K562 (cell line): ENCODE results near the gene RERE. TPM values are rescaled to one million over a fixed set of nuclear protein-coding genes. Genes with fewer than 3 reads are reported as not detected.
A peak's percentile ranks its signal among the peaks of the same experiment; 100 is the strongest.

Source experiments
- ATF1 ChIP-seq, 2 experiments: fragments of 450-650 bp in 1 of 2; IDR thresholded peaks; 2 replicates each; pipeline ENCODE4 v1.6.1; 2016; ENCODE audit warnings: missing compliant biosample characterization in 1 of 2, missing genetic modification characterization in 1 of 2
- CHCHD3 ChIP-seq: fragments of 250-450 bp; sonication (Bioruptor Pico); IDR thresholded peaks from 2 replicates; pipeline ENCODE4 v2.1.2; 2022; ENCODE audit warnings: mild to moderate bottlenecking
- COPS2 ChIP-seq: fragments of 450-650 bp; conservative IDR thresholded peaks from 2 replicates; pipeline ENCODE4 v1.6.1; 2016; ENCODE audit warnings: mild to moderate bottlenecking, moderate library complexity
- CREM ChIP-seq: IDR thresholded peaks from 2 replicates; pipeline ENCODE4 v1.6.1; 2014; ENCODE audit warnings: antibody characterized with exemption, low read depth
- EP300 ChIP-seq: IDR thresholded peaks from 2 replicates; pipeline ENCODE4 v1.6.1; 2012; ENCODE audit warnings: low read length, improper control_type of control experiment
- JUNB ChIP-seq: fragments of 450-650 bp; formaldehyde crosslinking; conservative IDR thresholded peaks from 2 replicates; pipeline ENCODE4 v1.4.0; 2020; ENCODE audit warnings: mild to moderate bottlenecking
- MAFF ChIP-seq: IDR thresholded peaks from 2 replicates; pipeline ENCODE4 v1.6.1; 2012; ENCODE audit warnings: low read length, improper control_type of control experiment
- NRF1 ChIP-seq, 2 experiments: fragments of 450-650 bp; IDR thresholded peaks in 1 of 2; conservative IDR thresholded peaks in 1 of 2; 2 replicates each; pipeline ENCODE4 v1.6.1; 2014; ENCODE audit warnings: mild to moderate bottlenecking in 2 of 2
- SMARCE1 ChIP-seq: fragments of 450-650 bp; IDR thresholded peaks from 2 replicates; pipeline ENCODE4 v1.7.1; 2016; ENCODE audit warnings: mild to moderate bottlenecking
- TEAD2 ChIP-seq: fragments of 450-650 bp; IDR thresholded peaks from 2 replicates; pipeline ENCODE4 v1.6.1; 2016; ENCODE audit warnings: missing genetic modification characterization, control low read depth, missing compliant biosample characterization
- ZNF778 ChIP-seq: fragments of 450-650 bp; formaldehyde crosslinking; IDR thresholded peaks from 2 replicates; pipeline ENCODE4 v1.4.0; 2020; ENCODE audit warnings: mild to moderate bottlenecking, moderate library complexity
- ZNF785 ChIP-seq: fragments of 250-450 bp; sonication (Bioruptor Pico); IDR thresholded peaks from 2 replicates; pipeline ENCODE4 v1.4.0; 2020; ENCODE audit warnings: mild to moderate bottlenecking
- polyA plus RNA-seq, 8 experiments: library from polyadenylated mRNA; depleted of rRNA in 4 of 8; stranded (reverse) in 5 of 8; unstranded in 3 of 8; fragments of >200 nt; fragmentation: Nextera tagmentation in 2 of 8; fragmentation: Illumina TruSeq in 1 of 8; extraction: Ambion mirVana in 2 of 8; extraction: Trizol in 1 of 8; gene quantifications; 2 replicates each; pipeline versions ENCODE4 v1.2.1 to v1.2.3, GENCODE V29; 2011 to 2014; ENCODE audit warnings: inconsistent platforms in 1 of 8, missing spikeins in 1 of 8
- total RNA-seq, 7 experiments: library from RNA; depleted of rRNA in 6 of 7; stranded (reverse); fragments of >200 nt in 6 of 7; fragmentation: Illumina TruSeq in 2 of 7; extraction: Trizol in 2 of 7; gene quantifications; 2 replicates each; pipeline versions ENCODE4 v1.2.1 to v1.2.3, GENCODE V29; 2011 to 2021; ENCODE audit warnings: low replicate concordance in 1 of 7
- TF ChIP-seq, protein P1 (sequence below): fragments of 200-400 bp; formaldehyde crosslinking; IDR thresholded peaks from 2 replicates; pipeline ENCODE4 v1.6.1; 2017; ENCODE audit warnings: mild to moderate bottlenecking, low read depth, low read length, moderate library complexity
- TF ChIP-seq, protein P2 (sequence below): sonication (generic); formaldehyde crosslinking; IDR thresholded peaks from 2 replicates; pipeline ENCODE4 v1.8.0; 2023; ENCODE audit warnings: mild to moderate bottlenecking, missing genetic modification reagents
- TF ChIP-seq, protein P3 (sequence below): sonication (generic); formaldehyde crosslinking; IDR thresholded peaks from 2 replicates; pipeline ENCODE4 v1.8.0; 2022; ENCODE audit warnings: missing genetic modification reagents, mild to moderate bottlenecking, moderate library complexity, borderline replicate concordance

The RERE gene
- total and polyA plus RNA-seq, 9 of the 15 experiments (the other 6 are each of a cell fraction or from before 2014, with no cell fraction given) = 3.0 to 51.5 (median 13.4) TPM

DNA sequence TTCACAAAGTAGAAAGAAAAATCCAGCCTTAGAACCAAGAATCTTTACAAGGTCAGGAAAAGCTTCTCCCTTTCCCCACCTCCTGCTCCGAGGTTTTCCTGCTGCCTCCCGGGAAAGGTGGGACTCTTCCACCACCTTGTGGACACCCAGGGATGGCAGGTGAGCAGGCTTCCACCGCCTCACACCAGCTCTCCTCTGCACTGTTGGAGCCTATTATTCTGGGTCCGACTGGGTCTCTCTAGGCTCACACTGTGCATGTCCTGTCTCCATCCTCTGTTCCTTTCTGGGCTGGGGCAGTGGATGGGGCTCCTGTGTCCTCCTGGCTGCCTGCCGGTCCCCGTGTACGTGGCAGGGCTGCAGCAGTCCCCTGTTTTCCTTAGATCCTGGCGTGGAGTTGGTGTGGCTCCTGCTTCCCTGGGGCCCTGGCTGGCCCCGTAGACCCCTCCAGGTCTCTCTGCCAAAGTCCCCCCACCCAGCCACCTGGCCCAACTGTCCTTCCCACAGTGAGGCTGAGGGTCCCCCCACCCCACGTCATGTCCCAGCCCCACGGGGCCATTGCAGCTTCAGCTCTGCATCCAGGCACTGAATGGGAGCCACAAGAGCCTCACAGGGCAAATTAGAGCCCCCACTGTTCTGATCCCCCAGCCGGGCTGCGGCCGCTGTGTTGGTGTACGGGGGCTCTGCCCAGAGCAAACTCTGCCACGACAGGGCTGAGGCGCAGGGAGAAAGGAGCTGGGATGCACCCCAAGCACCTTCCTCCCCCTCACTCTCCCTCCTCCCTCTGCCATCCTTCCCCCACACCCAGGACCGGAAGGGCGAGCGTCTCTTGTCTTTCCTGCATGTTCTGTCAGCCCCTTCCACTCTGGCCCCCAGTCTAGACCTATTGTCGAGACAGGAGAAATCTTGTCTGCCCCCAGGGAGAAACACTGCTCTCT, 502.8 kb downstream of the RERE start (continued):
- TF ChIP-seq EP300 (peak; percentile 27; the same call in 1 of the 2 replicates), CHCHD3 (CRISPR knock-in tag) (no peak), JUNB (CRISPR knock-in tag) (no peak), COPS2 (no peak), CREM (no peak), NRF1 (conservative IDR thresholded peaks at IDR 0.05 in 1 of 2, IDR thresholded peaks at IDR 0.05 in 1 of 2) (no peak), ATF1 (CRISPR knock-in tag; IDR thresholded peaks at IDR 0.05) (no peak), ATF1 (tag; IDR thresholded peaks at IDR 0.05) (no peak), ZNF778 (no peak), ZNF785 (no peak), SMARCE1 (no peak), TEAD2 (no peak), MAFF (no peak)
- TF ChIP-seq, protein P1, sequence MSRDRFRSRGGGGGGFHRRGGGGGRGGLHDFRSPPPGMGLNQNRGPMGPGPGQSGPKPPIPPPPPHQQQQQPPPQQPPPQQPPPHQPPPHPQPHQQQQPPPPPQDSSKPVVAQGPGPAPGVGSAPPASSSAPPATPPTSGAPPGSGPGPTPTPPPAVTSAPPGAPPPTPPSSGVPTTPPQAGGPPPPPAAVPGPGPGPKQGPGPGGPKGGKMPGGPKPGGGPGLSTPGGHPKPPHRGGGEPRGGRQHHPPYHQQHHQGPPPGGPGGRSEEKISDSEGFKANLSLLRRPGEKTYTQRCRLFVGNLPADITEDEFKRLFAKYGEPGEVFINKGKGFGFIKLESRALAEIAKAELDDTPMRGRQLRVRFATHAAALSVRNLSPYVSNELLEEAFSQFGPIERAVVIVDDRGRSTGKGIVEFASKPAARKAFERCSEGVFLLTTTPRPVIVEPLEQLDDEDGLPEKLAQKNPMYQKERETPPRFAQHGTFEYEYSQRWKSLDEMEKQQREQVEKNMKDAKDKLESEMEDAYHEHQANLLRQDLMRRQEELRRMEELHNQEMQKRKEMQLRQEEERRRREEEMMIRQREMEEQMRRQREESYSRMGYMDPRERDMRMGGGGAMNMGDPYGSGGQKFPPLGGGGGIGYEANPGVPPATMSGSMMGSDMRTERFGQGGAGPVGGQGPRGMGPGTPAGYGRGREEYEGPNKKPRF = no peak
- TF ChIP-seq, protein P2, sequence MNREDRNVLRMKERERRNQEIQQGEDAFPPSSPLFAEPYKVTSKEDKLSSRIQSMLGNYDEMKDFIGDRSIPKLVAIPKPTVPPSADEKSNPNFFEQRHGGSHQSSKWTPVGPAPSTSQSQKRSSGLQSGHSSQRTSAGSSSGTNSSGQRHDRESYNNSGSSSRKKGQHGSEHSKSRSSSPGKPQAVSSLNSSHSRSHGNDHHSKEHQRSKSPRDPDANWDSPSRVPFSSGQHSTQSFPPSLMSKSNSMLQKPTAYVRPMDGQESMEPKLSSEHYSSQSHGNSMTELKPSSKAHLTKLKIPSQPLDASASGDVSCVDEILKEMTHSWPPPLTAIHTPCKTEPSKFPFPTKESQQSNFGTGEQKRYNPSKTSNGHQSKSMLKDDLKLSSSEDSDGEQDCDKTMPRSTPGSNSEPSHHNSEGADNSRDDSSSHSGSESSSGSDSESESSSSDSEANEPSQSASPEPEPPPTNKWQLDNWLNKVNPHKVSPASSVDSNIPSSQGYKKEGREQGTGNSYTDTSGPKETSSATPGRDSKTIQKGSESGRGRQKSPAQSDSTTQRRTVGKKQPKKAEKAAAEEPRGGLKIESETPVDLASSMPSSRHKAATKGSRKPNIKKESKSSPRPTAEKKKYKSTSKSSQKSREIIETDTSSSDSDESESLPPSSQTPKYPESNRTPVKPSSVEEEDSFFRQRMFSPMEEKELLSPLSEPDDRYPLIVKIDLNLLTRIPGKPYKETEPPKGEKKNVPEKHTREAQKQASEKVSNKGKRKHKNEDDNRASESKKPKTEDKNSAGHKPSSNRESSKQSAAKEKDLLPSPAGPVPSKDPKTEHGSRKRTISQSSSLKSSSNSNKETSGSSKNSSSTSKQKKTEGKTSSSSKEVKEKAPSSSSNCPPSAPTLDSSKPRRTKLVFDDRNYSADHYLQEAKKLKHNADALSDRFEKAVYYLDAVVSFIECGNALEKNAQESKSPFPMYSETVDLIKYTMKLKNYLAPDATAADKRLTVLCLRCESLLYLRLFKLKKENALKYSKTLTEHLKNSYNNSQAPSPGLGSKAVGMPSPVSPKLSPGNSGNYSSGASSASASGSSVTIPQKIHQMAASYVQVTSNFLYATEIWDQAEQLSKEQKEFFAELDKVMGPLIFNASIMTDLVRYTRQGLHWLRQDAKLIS = no peak
- TF ChIP-seq, protein P3, sequence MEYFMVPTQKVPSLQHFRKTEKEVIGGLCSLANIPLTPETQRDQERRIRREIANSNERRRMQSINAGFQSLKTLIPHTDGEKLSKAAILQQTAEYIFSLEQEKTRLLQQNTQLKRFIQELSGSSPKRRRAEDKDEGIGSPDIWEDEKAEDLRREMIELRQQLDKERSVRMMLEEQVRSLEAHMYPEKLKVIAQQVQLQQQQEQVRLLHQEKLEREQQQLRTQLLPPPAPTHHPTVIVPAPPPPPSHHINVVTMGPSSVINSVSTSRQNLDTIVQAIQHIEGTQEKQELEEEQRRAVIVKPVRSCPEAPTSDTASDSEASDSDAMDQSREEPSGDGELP (CRISPR knock-in tag) = peak; percentile 38
